Uterus (tissue), 2 donors: ENCODE results near the gene GPR132.

Source experiments
- CTCF ChIP-seq, 4 experiments: fragments of 200-600 bp in 2 of 4; fragments of 450-650 bp in 2 of 4; sonication (generic) in 2 of 4; IDR thresholded peaks; one replicate each; pipeline ENCODE4 v1.5.1; 2016 to 2019; ENCODE audit warnings: antibody characterized with exemption in 4 of 4, mild to moderate bottlenecking in 2 of 4, moderate library complexity in 1 of 4
- POLR2A ChIP-seq, 2 donors: fragments of 450-650 bp; IDR thresholded peaks; one replicate each; pipeline ENCODE4 v1.6.1; 2016; ENCODE audit warnings: antibody characterized with exemption in 2 of 2, mild to moderate bottlenecking in 1 of 2, moderate library complexity in 1 of 2

GRCh38 chr14:105086833-105087307 is 21.6 kb upstream of the GPR132 start:
- TF ChIP-seq CTCF (IDR thresholded peaks at IDR 0.05) (peak; percentile 44 to 86 (median 85)), POLR2A (IDR thresholded peaks at IDR 0.05) (no peak)
